Measurements from ENCODE around the gene SPATA20.

SPATA20 gene

DNA sequence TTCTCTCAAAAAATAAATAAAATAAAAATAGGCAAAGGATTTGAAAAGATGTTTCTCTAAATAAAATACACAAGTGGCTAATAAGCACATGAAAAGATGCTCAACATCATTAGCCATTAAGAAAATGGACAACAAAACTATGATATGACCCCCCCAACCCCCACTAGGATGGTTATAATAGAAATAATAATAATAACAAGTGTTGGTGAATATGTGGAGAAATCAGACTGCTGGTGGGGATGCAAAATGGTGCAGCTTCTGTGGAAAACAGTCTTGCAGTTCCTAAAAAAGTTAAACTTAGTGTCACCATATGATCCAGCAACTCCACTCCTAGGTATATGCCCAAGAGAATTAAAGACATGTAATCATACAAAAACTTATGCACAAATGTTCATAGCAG lies 47.7 kb upstream of the SPATA20 start:
- CTCF ChIA-PET: interaction anchor here (0.7 to 7.5 kb wide), 2 partner anchors 14 to 438 kb away, joined by 3 to 95 read pairs; no protein-coding TSS in a partner anchor
- H3K4me3 ChIP-seq (ENCODE audit: low read depth, low read length): no peak overlapping the region
- no peaks in the 10 kb centered on the region for H3K36me3 ChIP-seq (ENCODE audit: control insufficient read depth in 2 of 2, insufficient read depth in 1 of 2, low read length in 2 of 2)
- no peaks in the 10 kb centered on the region for H3K4me1 ChIP-seq (ENCODE audit: control insufficient read depth, insufficient read depth, low read length)
- no peaks in the 10 kb centered on the region for H3K9me3 ChIP-seq (ENCODE audit: control insufficient read depth, insufficient read depth, low read depth, low read length)
- POLR2A ChIA-PET: interaction anchor here (0.6 kb wide), 1 partner anchor 29 kb away, joined by 5 read pairs; no protein-coding TSS in a partner anchor
- TF ChIP-seq, protein P1, sequence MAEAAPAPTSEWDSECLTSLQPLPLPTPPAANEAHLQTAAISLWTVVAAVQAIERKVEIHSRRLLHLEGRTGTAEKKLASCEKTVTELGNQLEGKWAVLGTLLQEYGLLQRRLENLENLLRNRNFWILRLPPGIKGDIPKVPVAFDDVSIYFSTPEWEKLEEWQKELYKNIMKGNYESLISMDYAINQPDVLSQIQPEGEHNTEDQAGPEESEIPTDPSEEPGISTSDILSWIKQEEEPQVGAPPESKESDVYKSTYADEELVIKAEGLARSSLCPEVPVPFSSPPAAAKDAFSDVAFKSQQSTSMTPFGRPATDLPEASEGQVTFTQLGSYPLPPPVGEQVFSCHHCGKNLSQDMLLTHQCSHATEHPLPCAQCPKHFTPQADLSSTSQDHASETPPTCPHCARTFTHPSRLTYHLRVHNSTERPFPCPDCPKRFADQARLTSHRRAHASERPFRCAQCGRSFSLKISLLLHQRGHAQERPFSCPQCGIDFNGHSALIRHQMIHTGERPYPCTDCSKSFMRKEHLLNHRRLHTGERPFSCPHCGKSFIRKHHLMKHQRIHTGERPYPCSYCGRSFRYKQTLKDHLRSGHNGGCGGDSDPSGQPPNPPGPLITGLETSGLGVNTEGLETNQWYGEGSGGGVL (tag by site-specific recombination; IDR thresholded peaks at IDR 0.05): no peak
- TF ChIP-seq, protein P2, sequence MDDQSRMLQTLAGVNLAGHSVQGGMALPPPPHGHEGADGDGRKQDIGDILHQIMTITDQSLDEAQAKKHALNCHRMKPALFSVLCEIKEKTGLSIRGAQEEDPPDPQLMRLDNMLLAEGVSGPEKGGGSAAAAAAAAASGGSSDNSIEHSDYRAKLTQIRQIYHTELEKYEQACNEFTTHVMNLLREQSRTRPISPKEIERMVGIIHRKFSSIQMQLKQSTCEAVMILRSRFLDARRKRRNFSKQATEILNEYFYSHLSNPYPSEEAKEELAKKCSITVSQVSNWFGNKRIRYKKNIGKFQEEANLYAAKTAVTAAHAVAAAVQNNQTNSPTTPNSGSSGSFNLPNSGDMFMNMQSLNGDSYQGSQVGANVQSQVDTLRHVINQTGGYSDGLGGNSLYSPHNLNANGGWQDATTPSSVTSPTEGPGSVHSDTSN (CRISPR knock-in tag; IDR thresholded peaks at IDR 0.05): no peak
- TF ChIP-seq ZNF629 (tag by site-specific recombination; IDR thresholded peaks at IDR 0.05) (no peak), ZBTB7A (tag by site-specific recombination; IDR thresholded peaks at IDR 0.05; ENCODE audit: low read depth) (no peak), ZNF184 (tag by site-specific recombination; IDR thresholded peaks at IDR 0.05) (peak; percentile 99), EGR2 (tag by site-specific recombination; IDR thresholded peaks at IDR 0.05; ENCODE audit: low read depth) (no peak), ZNF214 (tag by site-specific recombination; IDR thresholded peaks at IDR 0.05; ENCODE audit: borderline replicate concordance) (no peak), ZNF544 (tag by site-specific recombination; IDR thresholded peaks at IDR 0.05) (no peak)
- TF ChIP-seq, protein P3, sequence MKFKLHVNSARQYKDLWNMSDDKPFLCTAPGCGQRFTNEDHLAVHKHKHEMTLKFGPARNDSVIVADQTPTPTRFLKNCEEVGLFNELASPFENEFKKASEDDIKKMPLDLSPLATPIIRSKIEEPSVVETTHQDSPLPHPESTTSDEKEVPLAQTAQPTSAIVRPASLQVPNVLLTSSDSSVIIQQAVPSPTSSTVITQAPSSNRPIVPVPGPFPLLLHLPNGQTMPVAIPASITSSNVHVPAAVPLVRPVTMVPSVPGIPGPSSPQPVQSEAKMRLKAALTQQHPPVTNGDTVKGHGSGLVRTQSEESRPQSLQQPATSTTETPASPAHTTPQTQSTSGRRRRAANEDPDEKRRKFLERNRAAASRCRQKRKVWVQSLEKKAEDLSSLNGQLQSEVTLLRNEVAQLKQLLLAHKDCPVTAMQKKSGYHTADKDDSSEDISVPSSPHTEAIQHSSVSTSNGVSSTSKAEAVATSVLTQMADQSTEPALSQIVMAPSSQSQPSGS (tag by site-specific recombination; IDR thresholded peaks at IDR 0.05; ENCODE audit: low read depth): no peak
- no peak overlapping the region for H3K27ac ChIP-seq (ENCODE audit: extremely low read depth, low read depth, low read length)

DNA sequence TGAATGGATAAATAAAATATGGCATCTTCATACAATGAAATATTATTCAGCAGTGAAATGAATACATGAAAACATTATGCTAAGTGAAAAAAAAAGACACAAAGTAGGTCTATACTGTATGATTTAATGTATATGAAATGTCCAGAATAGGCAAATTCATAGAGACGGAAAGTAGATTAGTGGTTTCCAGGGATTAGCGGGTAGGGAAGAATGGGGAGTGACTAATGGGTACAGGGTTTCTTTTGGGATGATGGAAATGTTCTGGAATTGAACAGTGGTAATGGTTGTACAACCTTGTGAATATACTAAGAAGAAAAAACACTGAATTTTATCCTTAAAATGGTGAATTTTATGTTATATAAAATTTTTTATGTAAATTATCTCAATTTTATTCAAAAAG lies 47.3 kb upstream of the SPATA20 start:
- ChIA-PET POLR2A (no interaction called here), CTCF (interaction anchor here (0.7 to 7.5 kb wide), 2 partner anchors 14 to 25 kb away, joined by 3 to 95 read pairs; no protein-coding TSS in a partner anchor)
- TF ChIP-seq, protein P3 (tag by site-specific recombination; IDR thresholded peaks at IDR 0.05; ENCODE audit: low read depth): no peak
- TF ChIP-seq ZNF768 (tag by site-specific recombination; IDR thresholded peaks at IDR 0.05) (no peak), ZNF791 (tag by site-specific recombination; IDR thresholded peaks at IDR 0.05) (no peak), ZNF596 (tag by site-specific recombination; IDR thresholded peaks at IDR 0.05) (no peak), ZNF501 (tag by site-specific recombination; IDR thresholded peaks at IDR 0.05) (no peak), ZNF585B (tag by site-specific recombination; IDR thresholded peaks at IDR 0.05) (no peak), HOXA7 (CRISPR knock-in tag; IDR thresholded peaks at IDR 0.05; ENCODE audit: borderline replicate concordance) (no peak), YY1 (tag by site-specific recombination; IDR thresholded peaks at IDR 0.05) (no peak)
- TF ChIP-seq, protein P4, sequence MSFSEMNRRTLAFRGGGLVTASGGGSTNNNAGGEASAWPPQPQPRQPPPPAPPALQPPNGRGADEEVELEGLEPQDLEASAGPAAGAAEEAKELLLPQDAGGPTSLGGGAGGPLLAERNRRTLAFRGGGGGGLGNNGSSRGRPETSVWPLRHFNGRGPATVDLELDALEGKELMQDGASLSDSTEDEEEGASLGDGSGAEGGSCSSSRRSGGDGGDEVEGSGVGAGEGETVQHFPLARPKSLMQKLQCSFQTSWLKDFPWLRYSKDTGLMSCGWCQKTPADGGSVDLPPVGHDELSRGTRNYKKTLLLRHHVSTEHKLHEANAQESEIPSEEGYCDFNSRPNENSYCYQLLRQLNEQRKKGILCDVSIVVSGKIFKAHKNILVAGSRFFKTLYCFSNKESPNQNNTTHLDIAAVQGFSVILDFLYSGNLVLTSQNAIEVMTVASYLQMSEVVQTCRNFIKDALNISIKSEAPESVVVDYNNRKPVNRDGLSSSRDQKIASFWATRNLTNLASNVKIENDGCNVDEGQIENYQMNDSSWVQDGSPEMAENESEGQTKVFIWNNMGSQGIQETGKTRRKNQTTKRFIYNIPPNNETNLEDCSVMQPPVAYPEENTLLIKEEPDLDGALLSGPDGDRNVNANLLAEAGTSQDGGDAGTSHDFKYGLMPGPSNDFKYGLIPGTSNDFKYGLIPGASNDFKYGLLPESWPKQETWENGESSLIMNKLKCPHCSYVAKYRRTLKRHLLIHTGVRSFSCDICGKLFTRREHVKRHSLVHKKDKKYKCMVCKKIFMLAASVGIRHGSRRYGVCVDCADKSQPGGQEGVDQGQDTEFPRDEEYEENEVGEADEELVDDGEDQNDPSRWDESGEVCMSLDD (tag by site-specific recombination; IDR thresholded peaks at IDR 0.05): no peak
- TF ChIP-seq, protein P5, sequence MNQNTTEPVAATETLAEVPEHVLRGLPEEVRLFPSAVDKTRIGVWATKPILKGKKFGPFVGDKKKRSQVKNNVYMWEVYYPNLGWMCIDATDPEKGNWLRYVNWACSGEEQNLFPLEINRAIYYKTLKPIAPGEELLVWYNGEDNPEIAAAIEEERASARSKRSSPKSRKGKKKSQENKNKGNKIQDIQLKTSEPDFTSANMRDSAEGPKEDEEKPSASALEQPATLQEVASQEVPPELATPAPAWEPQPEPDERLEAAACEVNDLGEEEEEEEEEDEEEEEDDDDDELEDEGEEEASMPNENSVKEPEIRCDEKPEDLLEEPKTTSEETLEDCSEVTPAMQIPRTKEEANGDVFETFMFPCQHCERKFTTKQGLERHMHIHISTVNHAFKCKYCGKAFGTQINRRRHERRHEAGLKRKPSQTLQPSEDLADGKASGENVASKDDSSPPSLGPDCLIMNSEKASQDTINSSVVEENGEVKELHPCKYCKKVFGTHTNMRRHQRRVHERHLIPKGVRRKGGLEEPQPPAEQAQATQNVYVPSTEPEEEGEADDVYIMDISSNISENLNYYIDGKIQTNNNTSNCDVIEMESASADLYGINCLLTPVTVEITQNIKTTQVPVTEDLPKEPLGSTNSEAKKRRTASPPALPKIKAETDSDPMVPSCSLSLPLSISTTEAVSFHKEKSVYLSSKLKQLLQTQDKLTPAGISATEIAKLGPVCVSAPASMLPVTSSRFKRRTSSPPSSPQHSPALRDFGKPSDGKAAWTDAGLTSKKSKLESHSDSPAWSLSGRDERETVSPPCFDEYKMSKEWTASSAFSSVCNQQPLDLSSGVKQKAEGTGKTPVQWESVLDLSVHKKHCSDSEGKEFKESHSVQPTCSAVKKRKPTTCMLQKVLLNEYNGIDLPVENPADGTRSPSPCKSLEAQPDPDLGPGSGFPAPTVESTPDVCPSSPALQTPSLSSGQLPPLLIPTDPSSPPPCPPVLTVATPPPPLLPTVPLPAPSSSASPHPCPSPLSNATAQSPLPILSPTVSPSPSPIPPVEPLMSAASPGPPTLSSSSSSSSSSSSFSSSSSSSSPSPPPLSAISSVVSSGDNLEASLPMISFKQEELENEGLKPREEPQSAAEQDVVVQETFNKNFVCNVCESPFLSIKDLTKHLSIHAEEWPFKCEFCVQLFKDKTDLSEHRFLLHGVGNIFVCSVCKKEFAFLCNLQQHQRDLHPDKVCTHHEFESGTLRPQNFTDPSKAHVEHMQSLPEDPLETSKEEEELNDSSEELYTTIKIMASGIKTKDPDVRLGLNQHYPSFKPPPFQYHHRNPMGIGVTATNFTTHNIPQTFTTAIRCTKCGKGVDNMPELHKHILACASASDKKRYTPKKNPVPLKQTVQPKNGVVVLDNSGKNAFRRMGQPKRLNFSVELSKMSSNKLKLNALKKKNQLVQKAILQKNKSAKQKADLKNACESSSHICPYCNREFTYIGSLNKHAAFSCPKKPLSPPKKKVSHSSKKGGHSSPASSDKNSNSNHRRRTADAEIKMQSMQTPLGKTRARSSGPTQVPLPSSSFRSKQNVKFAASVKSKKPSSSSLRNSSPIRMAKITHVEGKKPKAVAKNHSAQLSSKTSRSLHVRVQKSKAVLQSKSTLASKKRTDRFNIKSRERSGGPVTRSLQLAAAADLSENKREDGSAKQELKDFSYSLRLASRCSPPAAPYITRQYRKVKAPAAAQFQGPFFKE (tag by site-specific recombination; IDR thresholded peaks at IDR 0.05; ENCODE audit: borderline replicate concordance): no peak
- Histone ChIP-seq H3K36me3 (ENCODE audit: control insufficient read depth in 2 of 2, insufficient read depth in 1 of 2, low read length in 2 of 2) (no peaks in the 10 kb centered on the region), H3K4me1 (ENCODE audit: control insufficient read depth, insufficient read depth, low read length) (no peaks in the 10 kb centered on the region), H3K4me3 (ENCODE audit: low read depth, low read length) (no peak overlapping the region), H3K27ac (ENCODE audit: extremely low read depth, low read depth, low read length) (no peak overlapping the region), H3K9me3 (ENCODE audit: control insufficient read depth, insufficient read depth, low read depth, low read length) (no peaks in the 10 kb centered on the region)

Measured in HEK293 (cell line).